ENCODE measurements around the gene BEND3. TPM values are rescaled to one million over a fixed set of nuclear protein-coding genes. Genes with fewer than 3 reads are reported as not detected.
"Not testable (repeated sequence)": the region's sequence is repeated elsewhere in the genome, so short reads cannot be mapped to it uniquely, and the experiment has no call there.

Gene BEND3
- total and polyA plus RNA-seq, 10 of the 15 experiments (the other 5 are each of a cell fraction or from before 2014, with no cell fraction given) = 1.1 to 9.0 (median 3.6) TPM

GRCh38 chr6:107136324-107136723, 21.0 kb upstream of the BEND3 start:
- intact Hi-C loops (cut with micrococcal nuclease; ENCODE audit: unreplicated experiment) = not testable (repeated sequence)

DNA sequence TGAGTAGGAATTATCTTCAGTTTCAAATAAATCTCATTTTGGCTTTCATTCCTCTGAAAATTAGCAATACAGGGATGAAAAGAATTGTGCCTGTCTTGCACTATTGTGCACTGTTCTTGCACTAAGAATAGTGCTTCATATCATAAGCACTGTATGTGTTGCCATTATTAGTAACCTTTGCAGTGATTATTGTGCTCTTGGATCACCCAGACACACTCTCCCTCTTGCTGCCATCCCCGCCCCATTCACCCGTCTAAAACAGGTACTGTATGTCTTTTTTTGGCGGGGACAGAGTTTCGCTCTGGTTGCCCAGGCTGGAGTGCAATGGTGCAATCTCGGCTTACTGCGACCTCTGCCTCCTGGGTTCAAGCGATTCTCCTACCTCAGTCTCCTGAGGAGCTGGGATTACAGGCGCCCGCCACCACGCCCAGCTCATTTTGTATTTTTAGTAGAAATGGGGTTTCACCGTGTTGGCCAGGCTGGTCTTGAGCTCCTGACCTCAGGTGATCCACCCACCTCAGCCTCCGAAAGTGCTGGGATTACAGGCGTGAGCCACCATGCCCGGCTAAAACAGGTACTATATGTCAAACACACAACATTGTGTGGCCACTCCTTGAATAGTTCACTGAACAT, 19.8 kb upstream of the BEND3 start:
- H3K4me2 ChIP-seq (ENCODE audit: control insufficient read depth, insufficient read depth); H3K4me1 ChIP-seq (ENCODE audit: control insufficient read depth, insufficient read depth, low read length); H3K27ac ChIP-seq (ENCODE audit: control insufficient read depth, insufficient read depth); H3K36me3 ChIP-seq (ENCODE audit: control insufficient read depth in 2 of 2, insufficient read depth in 2 of 2, low read length in 1 of 2); in situ Hi-C loops (cut with MboI); BruUV-seq (replicated peaks); POLR2A ChIA-PET; FAIRE-seq; intact Hi-C loops (cut with micrococcal nuclease; ENCODE audit: unreplicated experiment); H3K27me3 ChIP-seq (replicated peaks in 1 of 2; ENCODE audit: control insufficient read depth in 2 of 2, insufficient read depth in 2 of 2, low read length in 1 of 2); RAD21 ChIA-PET (ENCODE audit: unreplicated experiment); H2AFZ ChIP-seq (ENCODE audit: control insufficient read depth, low read depth, low read length); H3K9ac ChIP-seq (ENCODE audit: control insufficient read depth, insufficient read depth, low read length); SMC1A ChIA-PET (ENCODE audit: uncharacterized antibody, unreplicated experiment); H3K4me3 ChIP-seq; DNase-seq (ENCODE audit: low read depth, low spot score); H3K9me3 ChIP-seq (replicated peaks; ENCODE audit: control insufficient read depth, insufficient read depth, low read length); H3K79me2 ChIP-seq (ENCODE audit: control insufficient read depth, insufficient read depth, low read length); H4K20me1 ChIP-seq (ENCODE audit: control insufficient read depth, insufficient read depth); ATAC-seq: not testable (repeated sequence)
- WGBS (ENCODE audit: insufficient coverage, insufficient replicate concordance, low lambda C conversion rate, missing lambda C conversion rate) = 82% methylated on average over 13 of the region's 14 CpGs
- CTCF ChIA-PET = interaction anchor here (0.9 kb wide), 1 partner anchor 10 kb away, joined by 3 read pairs; no protein-coding TSS in a partner anchor

More at GRCh38 chr6:107136324-107136723, 21.0 kb upstream of the BEND3 start:
- POLR2A ChIA-PET; H2AFZ ChIP-seq (ENCODE audit: control insufficient read depth, low read depth, low read length); RAD21 ChIA-PET (ENCODE audit: unreplicated experiment); H3K79me2 ChIP-seq (ENCODE audit: control insufficient read depth, insufficient read depth, low read length); DNase-seq (ENCODE audit: low read depth, low spot score); FAIRE-seq; ATAC-seq; H3K9me3 ChIP-seq (replicated peaks; ENCODE audit: control insufficient read depth, insufficient read depth, low read length); H3K27me3 ChIP-seq (replicated peaks in 1 of 2; ENCODE audit: control insufficient read depth in 2 of 2, insufficient read depth in 2 of 2, low read length in 1 of 2); H3K36me3 ChIP-seq (ENCODE audit: control insufficient read depth in 2 of 2, insufficient read depth in 2 of 2, low read length in 1 of 2); H3K4me2 ChIP-seq (ENCODE audit: control insufficient read depth, insufficient read depth); H3K27ac ChIP-seq (ENCODE audit: control insufficient read depth, insufficient read depth); in situ Hi-C loops (cut with MboI); H3K4me1 ChIP-seq (ENCODE audit: control insufficient read depth, insufficient read depth, low read length); H3K4me3 ChIP-seq; H4K20me1 ChIP-seq (ENCODE audit: control insufficient read depth, insufficient read depth); H3K9ac ChIP-seq (ENCODE audit: control insufficient read depth, insufficient read depth, low read length); BruUV-seq (replicated peaks): not testable (repeated sequence)
- ChIA-PET SMC1A (ENCODE audit: uncharacterized antibody, unreplicated experiment) (interaction anchor here (0.7 to 0.8 kb wide), 2 partner anchors 10 to 12 kb away, joined by 3 to 4 read pairs; no protein-coding TSS in a partner anchor), CTCF (interaction anchor here (1.1 kb wide), 1 partner anchor 23 kb away, joined by 3 read pairs; no protein-coding TSS in a partner anchor)
- 0% methylated on average over 3 of the region's 3 CpGs for WGBS (ENCODE audit: insufficient coverage, insufficient replicate concordance, low lambda C conversion rate, missing lambda C conversion rate)

Data from GM12878 (cell line).